Brain pericyte (primary cell): Measurements from ENCODE around the gene EFNB3.

ENCODE experiments used
- DNase-seq: peaks from one replicate; pipeline ENCODE4 v3.0.0-alpha.2; 2012; ENCODE audit warnings: low read depth, low spot score

The EFNB3 gene

GRCh38 chr17:7704601-7705268 lies at the start of gene EFNB3:
TSS of gene EFNB3 (plus strand) at chr17:7705202. CDS start at chr17:7705599, 397 bp downstream.
- DNase-seq, result no peak

- no peak for DNase-seq
Measured at GRCh38 chr17:7655541-7655840, 49.5 kb upstream of the EFNB3 start.

GRCh38 chr17:7656958-7657609 lies 47.9 kb upstream of the EFNB3 start:
- no peak for DNase-seq

GRCh38 chr17:7667656-7668406 lies 37.2 kb upstream of the EFNB3 start:
- no peak for DNase-seq

GRCh38 chr17:7668482-7668881 lies 36.5 kb upstream of the EFNB3 start:
- no peak for DNase-seq

GRCh38 chr17:7673239-7673638 lies 31.8 kb upstream of the EFNB3 start:
- DNase-seq, result no peak

GRCh38 chr17:7674934-7675333 lies 30.1 kb upstream of the EFNB3 start:
- DNase-seq, result no peak

- DNase-seq, result no peak
Measured at GRCh38 chr17:7676533-7676932, 28.5 kb upstream of the EFNB3 start.

GRCh38 chr17:7677388-7678067 lies 27.5 kb upstream of the EFNB3 start:
- DNase-seq, result no peak

- DNase-seq, result no peak
Measured at GRCh38 chr17:7684851-7685532, 20.0 kb upstream of the EFNB3 start.

- DNase-seq, result no peak
Measured at GRCh38 chr17:7685533-7686221, 19.3 kb upstream of the EFNB3 start.

GRCh38 chr17:7686222-7687071 lies 18.6 kb upstream of the EFNB3 start:
- DNase-seq, result peak; percentile 78

- DNase-seq, result peak; percentile 63
Measured at GRCh38 chr17:7687072-7687907, 17.7 kb upstream of the EFNB3 start, which contains the start of gene TP53. TSS of gene TP53 (minus strand) at chr17:7687490. CDS start at chr17:7676594, 10,896 bp downstream.

- peak; percentile 98 for DNase-seq
Measured at GRCh38 chr17:7687908-7688807, 16.8 kb upstream of the EFNB3 start, which contains the start of gene WRAP53. TSS of gene WRAP53 (plus strand) at chr17:7688477. CDS start at chr17:7688649, 172 bp downstream.

GRCh38 chr17:7688808-7689316 lies 16.1 kb upstream of the EFNB3 start:
- DNase-seq, result no peak

GRCh38 chr17:7695586-7695985 lies 9.4 kb upstream of the EFNB3 start:
- no peak for DNase-seq

- no peak for DNase-seq
Measured at GRCh38 chr17:7697828-7698588, 7.0 kb upstream of the EFNB3 start.
